GM12878 (cell line): Measurements from ENCODE around the gene ANTXR1.

ENCODE experiments used
- BCLAF1 ChIP-seq: fragments of 450-650 bp; IDR thresholded peaks from 2 replicates; pipeline ENCODE4 v1.6.1; 2017; ENCODE audit warnings: antibody characterized with exemption, mild to moderate bottlenecking, moderate library complexity
- CEBPB ChIP-seq, 2 experiments: fragments of 150-350 bp in 1 of 2; IDR thresholded peaks; 2 replicates each; pipeline ENCODE4 v1.6.1; 2012 to 2014; ENCODE audit warnings: low read depth in 2 of 2, low read length in 2 of 2, borderline replicate concordance in 1 of 2, inconsistent platforms in 1 of 2
- CTCF ChIP-seq, 3 experiments: IDR thresholded peaks in 2 of 3; conservative IDR thresholded peaks in 1 of 3; 2 replicates each; pipeline ENCODE4 v1.5.1; 2011; ENCODE audit warnings: low read depth in 3 of 3, low read length in 3 of 3, mild to moderate bottlenecking in 3 of 3, control low read depth in 2 of 3, moderate library complexity in 2 of 3, inconsistent platforms in 1 of 3, mixed read lengths in 1 of 3; ENCODE audit not compliant: control insufficient read depth in 2 of 3, insufficient read depth in 1 of 3; ENCODE audit errors: extremely low read depth in 1 of 3
- MTA3 ChIP-seq: IDR thresholded peaks from 2 replicates; pipeline ENCODE4 v1.6.1; 2012; ENCODE audit warnings: low read length, inconsistent platforms, borderline replicate concordance
- POLR2A ChIP-seq: IDR thresholded peaks from 2 replicates; pipeline ENCODE4 v1.6.1; 2011; ENCODE audit warnings: low read depth, mild to moderate bottlenecking, low read length
- POLR2AphosphoS2 ChIP-seq: IDR thresholded peaks from 2 replicates; pipeline ENCODE4 v1.6.1; 2011; ENCODE audit warnings: low read depth, mild to moderate bottlenecking, low read length, improper control_type of control experiment, moderate library complexity
- POU2F2 ChIP-seq: IDR thresholded peaks from 3 replicates; pipeline ENCODE4 v1.6.1; 2011; ENCODE audit warnings: low read depth, mild to moderate bottlenecking, low read length, borderline replicate concordance
- RAD21 ChIP-seq: IDR thresholded peaks from 2 replicates; pipeline ENCODE4 v1.6.1; 2011; ENCODE audit warnings: mild to moderate bottlenecking, low read depth, low read length, moderate library complexity; ENCODE audit not compliant: insufficient read depth
- TAF1 ChIP-seq: IDR thresholded peaks from 2 replicates; pipeline ENCODE4 v1.6.1; 2011; ENCODE audit warnings: mild to moderate bottlenecking, low read depth, low read length, borderline replicate concordance
- TCF12 ChIP-seq: IDR thresholded peaks from 2 replicates; pipeline ENCODE4 v1.6.1; 2011; ENCODE audit warnings: low read depth, mild to moderate bottlenecking, low read length

DNA sequence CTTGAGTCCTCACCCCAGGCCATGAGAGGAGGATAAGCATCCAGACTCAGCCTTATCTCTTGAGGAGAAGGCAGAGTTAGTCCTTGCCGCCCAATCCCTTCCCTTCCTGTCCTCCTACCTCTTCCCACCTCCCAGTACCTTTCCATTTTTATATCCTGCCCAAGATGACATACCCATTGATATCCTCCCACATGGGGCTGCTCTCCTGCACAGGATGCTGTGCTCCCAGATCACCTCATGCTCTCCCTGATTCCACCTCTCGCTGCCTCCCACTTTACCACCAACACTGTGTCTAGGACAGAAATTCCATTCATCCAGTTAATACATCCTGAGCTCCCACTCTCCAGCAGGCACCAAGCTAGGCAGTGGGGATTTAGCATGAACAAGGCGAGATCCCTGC, 191.7 kb downstream of the ANTXR1 start:
- TF ChIP-seq BCLAF1 (no peak), CEBPB (IDR thresholded peaks at IDR 0.05; ENCODE audit: borderline replicate concordance in 1 of 2, low read depth in 2 of 2, low read length in 2 of 2) (no peak), RAD21 (no peak), POLR2A (no peak), CTCF (IDR thresholded peaks at IDR 0.05 in 2 of 3, conservative IDR thresholded peaks at IDR 0.05 in 1 of 3; ENCODE audit: control insufficient read depth in 2 of 3, extremely low read depth in 1 of 3, insufficient read depth in 1 of 3, low read depth in 3 of 3, low read length in 3 of 3) (no peak), TCF12 (no peak), POU2F2 (no peak), POLR2AphosphoS2 (no peak), MTA3 (no peak), TAF1 (no peak)
